Muscle layer of colon (tissue), 2 donors: Measurements from ENCODE around the gene IL1F10.

Source experiments
- H3K27ac ChIP-seq: one replicate; pipeline ENCODE4 v1.7.0; 2013; ENCODE audit warnings: low read depth, mild to moderate bottlenecking, low read length, moderate library complexity
- H3K27me3 ChIP-seq, 2 donors: one replicate each; pipeline ENCODE4 v1.7.0; 2013; ENCODE audit warnings: low read length in 2 of 2, mild to moderate bottlenecking in 2 of 2; ENCODE audit not compliant: insufficient read depth in 2 of 2, control insufficient read depth in 1 of 2
- H3K36me3 ChIP-seq: one replicate; pipeline ENCODE4 v1.7.0; 2013; ENCODE audit warnings: mild to moderate bottlenecking, low read length; ENCODE audit not compliant: insufficient read depth
- H3K4me1 ChIP-seq: one replicate; pipeline ENCODE4 v1.7.0; 2013; ENCODE audit warnings: mild to moderate bottlenecking, low read length; ENCODE audit not compliant: insufficient read depth
- H3K4me3 ChIP-seq, 2 donors: one replicate each; pipeline ENCODE4 v1.7.0; 2013; ENCODE audit warnings: low read length in 2 of 2, low read depth in 1 of 2, mild to moderate bottlenecking in 1 of 2, moderate library complexity in 1 of 2
- H3K9ac ChIP-seq: one replicate; pipeline ENCODE4 v1.7.0; 2013; ENCODE audit warnings: low read length
- H3K9me3 ChIP-seq: one replicate; pipeline ENCODE4 v1.7.0; 2013; ENCODE audit warnings: mild to moderate bottlenecking, low read length
- donor health status: abdominal sarcoma.
- donor health status: Adenocarcinoma of cecum.

The IL1F10 gene

GRCh38 chr2:113060396-113060795 lies 7.4 kb upstream of the IL1F10 start:
- Histone ChIP-seq H3K36me3 (no peaks in the 10 kb centered on the region), H3K27ac (no peak overlapping the region), H3K4me1 (no peaks in the 10 kb centered on the region), H3K4me3 (no peak overlapping the region), H3K9me3 (no peaks in the 10 kb centered on the region), H3K27me3 (no peaks in the 10 kb centered on the region), H3K9ac (no peak overlapping the region)

- H3K4me1 ChIP-seq, result no peaks in the 10 kb centered on the region
- no peaks in the 10 kb centered on the region for H3K36me3 ChIP-seq
- H3K27ac ChIP-seq, result no peak overlapping the region
- H3K9me3 ChIP-seq, result no peaks in the 10 kb centered on the region
- H3K4me3 ChIP-seq, result no peak overlapping the region
- H3K27me3 ChIP-seq, result no peaks in the 10 kb centered on the region
- no peak overlapping the region for H3K9ac ChIP-seq
Measured at GRCh38 chr2:113060796-113061195, 7.0 kb upstream of the IL1F10 start.

GRCh38 chr2:113061241-113061640 lies 6.5 kb upstream of the IL1F10 start:
- H3K4me1 ChIP-seq, result no peaks in the 10 kb centered on the region
- H3K27me3 ChIP-seq, result no peaks in the 10 kb centered on the region
- no peak overlapping the region for H3K27ac ChIP-seq
- H3K9ac ChIP-seq, result no peak overlapping the region
- no peaks in the 10 kb centered on the region for H3K9me3 ChIP-seq
- no peak overlapping the region for H3K4me3 ChIP-seq
- H3K36me3 ChIP-seq, result no peaks in the 10 kb centered on the region

- no peak overlapping the region for H3K27ac ChIP-seq
- H3K27me3 ChIP-seq, result no peaks in the 10 kb centered on the region
- no peak overlapping the region for H3K9ac ChIP-seq
- H3K36me3 ChIP-seq, result no peaks in the 10 kb centered on the region
- H3K9me3 ChIP-seq, result no peaks in the 10 kb centered on the region
- no peaks in the 10 kb centered on the region for H3K4me1 ChIP-seq
- H3K4me3 ChIP-seq, result no peak overlapping the region
Measured at GRCh38 chr2:113061896-113062770, 5.6 kb upstream of the IL1F10 start.

- no peak overlapping the region for H3K27ac ChIP-seq
Measured at GRCh38 chr2:113064281-113064680, 3.5 kb upstream of the IL1F10 start.

GRCh38 chr2:113064898-113065297 lies 2.9 kb upstream of the IL1F10 start:
- Histone ChIP-seq H3K27ac (no peak overlapping the region), H3K4me3 (no peak overlapping the region), H3K36me3 (no peaks in the 10 kb centered on the region), H3K4me1 (no peaks in the 10 kb centered on the region), H3K9me3 (no peaks in the 10 kb centered on the region), H3K27me3 (no peaks in the 10 kb centered on the region), H3K9ac (no peak overlapping the region)

More at GRCh38 chr2:113064281-113064680, 3.5 kb upstream of the IL1F10 start:
- Histone ChIP-seq H3K4me1 (no peaks in the 10 kb centered on the region), H3K36me3 (no peaks in the 10 kb centered on the region), H3K9me3 (no peaks in the 10 kb centered on the region), H3K9ac (no peak overlapping the region), H3K4me3 (no peak overlapping the region), H3K27me3 (no peaks in the 10 kb centered on the region)

GRCh38 chr2:113068249-113068648 lies 479 bp downstream of the IL1F10 start:
- Histone ChIP-seq H3K9ac (no peak overlapping the region), H3K27me3 (no peaks in the 10 kb centered on the region), H3K9me3 (no peaks in the 10 kb centered on the region), H3K4me3 (no peak overlapping the region), H3K36me3 (no peaks in the 10 kb centered on the region), H3K4me1 (no peaks in the 10 kb centered on the region), H3K27ac (no peak overlapping the region)

- H3K27ac ChIP-seq, result no peak overlapping the region
Measured at GRCh38 chr2:113068706-113069485, 1.1 kb downstream of the IL1F10 start.

GRCh38 chr2:113069676-113070605 lies 2.2 kb downstream of the IL1F10 start:
- Histone ChIP-seq H3K4me1 (no peaks in the 10 kb centered on the region), H3K9ac (no peak overlapping the region), H3K4me3 (no peak overlapping the region), H3K36me3 (no peaks in the 10 kb centered on the region), H3K27me3 (no peaks in the 10 kb centered on the region), H3K27ac (no peak overlapping the region), H3K9me3 (no peaks in the 10 kb centered on the region)

More at GRCh38 chr2:113068706-113069485, 1.1 kb downstream of the IL1F10 start:
- Histone ChIP-seq H3K9ac (no peak overlapping the region), H3K4me1 (no peaks in the 10 kb centered on the region), H3K9me3 (no peaks in the 10 kb centered on the region), H3K27me3 (no peaks in the 10 kb centered on the region), H3K36me3 (no peaks in the 10 kb centered on the region), H3K4me3 (no peak overlapping the region)

GRCh38 chr2:113070606-113070975 lies 2.8 kb downstream of the IL1F10 start:
- Histone ChIP-seq H3K27me3 (no peaks in the 10 kb centered on the region), H3K9me3 (no peaks in the 10 kb centered on the region), H3K9ac (no peak overlapping the region), H3K4me3 (no peak overlapping the region), H3K36me3 (no peaks in the 10 kb centered on the region), H3K4me1 (no peaks in the 10 kb centered on the region), H3K27ac (no peak overlapping the region)

GRCh38 chr2:113072584-113072983 lies 4.8 kb downstream of the IL1F10 start:
- Histone ChIP-seq H3K9ac (no peak overlapping the region), H3K27ac (no peak overlapping the region), H3K4me3 (no peak overlapping the region), H3K27me3 (no peaks in the 10 kb centered on the region), H3K4me1 (no peaks in the 10 kb centered on the region), H3K36me3 (no peaks in the 10 kb centered on the region), H3K9me3 (no peaks in the 10 kb centered on the region)
